Inferior parietal cortex (tissue), 1 donor: Measurements from ENCODE around the gene COQ9.

ENCODE experiments used
- DNase-seq: peaks from one replicate; pipeline ENCODE4 v3.0.0-alpha.2; 2016; ENCODE audit errors: extremely low spot score

Gene COQ9

DNA sequence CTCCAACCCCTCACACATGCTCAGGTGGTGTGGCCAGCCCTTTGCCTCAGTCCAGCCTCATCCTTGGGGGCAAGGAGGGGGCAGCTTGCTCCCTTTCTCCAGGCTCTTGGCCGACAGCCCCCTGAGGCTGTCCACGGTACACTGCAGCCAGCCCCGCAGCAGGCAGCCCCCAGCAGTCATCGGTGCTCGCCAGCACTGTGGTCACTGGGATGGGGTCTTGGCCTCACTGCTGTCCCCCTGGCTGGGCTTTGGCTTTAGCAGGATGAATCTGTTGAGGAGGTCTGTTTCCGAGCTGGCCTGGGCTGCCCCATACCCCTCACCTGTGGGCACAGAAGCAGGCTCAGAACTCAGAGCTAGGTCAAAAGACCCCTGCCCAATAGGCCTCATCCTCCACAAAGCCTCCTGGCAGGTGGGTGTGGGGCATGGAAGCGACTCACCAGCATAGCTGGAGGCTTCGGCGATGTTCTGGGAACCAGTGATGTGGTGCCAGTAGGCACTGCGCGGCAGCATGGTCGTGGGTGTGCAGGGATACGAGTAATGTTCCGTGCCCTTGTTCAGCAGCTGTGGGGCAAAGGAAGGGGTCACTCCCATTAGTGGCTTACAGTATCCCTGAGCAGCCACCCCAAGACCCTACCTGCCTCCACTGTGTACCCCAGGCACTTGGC lies 26.0 kb downstream of the COQ9 start:
- DNase-seq, result no peak

DNA sequence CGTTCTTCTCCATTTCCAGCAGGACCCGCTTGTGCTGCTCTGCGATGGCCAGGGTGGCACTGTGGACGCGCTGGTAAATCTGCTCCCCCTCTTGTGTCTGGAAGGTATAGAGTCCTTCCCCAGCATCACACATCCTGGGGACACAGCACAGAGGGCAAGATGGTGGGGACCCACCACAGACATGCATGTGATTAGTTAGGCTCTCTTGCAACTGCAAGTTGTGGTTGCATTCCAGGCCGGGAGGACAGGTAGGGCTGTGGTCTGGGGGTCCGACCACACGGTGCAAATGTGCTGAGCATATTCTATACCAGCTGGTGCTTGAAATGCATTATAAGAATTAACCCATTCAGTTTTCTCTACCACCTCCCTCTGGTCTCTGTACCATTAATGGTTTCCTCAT lies 26.6 kb downstream of the COQ9 start:
- no peak for DNase-seq

DNA sequence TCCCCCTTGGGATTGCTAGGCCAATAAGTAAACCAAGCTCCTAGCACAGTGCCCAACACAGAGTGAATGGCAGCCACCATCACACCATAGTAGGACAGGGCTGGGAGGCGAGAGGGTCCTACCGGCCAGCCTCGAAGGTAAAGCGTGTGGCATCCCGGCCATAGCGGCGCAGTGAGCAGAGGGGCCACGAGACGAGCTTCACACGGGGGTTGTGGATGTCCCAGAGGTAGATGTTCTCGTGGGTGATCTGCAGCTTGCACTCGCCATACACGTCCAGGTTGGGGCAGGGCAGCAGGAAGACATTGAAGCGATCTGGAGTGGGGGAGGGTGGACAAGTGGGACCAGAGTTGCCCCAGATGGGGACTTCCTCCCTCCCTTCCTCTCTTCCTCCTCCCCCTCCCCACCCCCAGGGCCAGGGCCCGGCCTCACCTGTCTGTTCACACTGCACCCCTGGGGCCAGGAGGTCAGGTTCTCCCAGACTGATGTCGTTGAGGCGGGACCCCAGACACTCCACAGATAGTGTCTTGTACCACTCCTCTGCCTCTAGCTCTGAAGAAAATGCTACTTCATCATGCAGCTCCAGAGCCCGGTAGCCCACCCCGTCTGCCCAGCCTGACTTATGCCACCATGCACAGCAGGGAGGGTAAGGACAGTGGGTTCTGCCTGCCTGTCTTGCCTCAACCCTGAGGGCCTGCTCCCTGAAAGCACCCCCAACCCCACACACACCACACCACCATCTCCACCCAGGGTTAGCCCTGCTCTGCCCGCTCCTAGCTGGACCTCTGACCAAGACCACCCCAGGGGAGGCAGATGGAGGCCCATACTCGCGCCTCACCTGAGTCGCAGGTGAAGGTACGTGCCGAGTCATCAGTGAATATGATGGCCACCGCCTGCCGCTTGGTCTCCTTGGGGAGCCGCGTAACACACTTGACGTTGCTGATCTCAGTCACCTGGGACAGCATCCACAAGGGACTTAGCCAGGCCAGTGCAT lies 27.7 kb downstream of the COQ9 start:
- DNase-seq, result no peak

DNA sequence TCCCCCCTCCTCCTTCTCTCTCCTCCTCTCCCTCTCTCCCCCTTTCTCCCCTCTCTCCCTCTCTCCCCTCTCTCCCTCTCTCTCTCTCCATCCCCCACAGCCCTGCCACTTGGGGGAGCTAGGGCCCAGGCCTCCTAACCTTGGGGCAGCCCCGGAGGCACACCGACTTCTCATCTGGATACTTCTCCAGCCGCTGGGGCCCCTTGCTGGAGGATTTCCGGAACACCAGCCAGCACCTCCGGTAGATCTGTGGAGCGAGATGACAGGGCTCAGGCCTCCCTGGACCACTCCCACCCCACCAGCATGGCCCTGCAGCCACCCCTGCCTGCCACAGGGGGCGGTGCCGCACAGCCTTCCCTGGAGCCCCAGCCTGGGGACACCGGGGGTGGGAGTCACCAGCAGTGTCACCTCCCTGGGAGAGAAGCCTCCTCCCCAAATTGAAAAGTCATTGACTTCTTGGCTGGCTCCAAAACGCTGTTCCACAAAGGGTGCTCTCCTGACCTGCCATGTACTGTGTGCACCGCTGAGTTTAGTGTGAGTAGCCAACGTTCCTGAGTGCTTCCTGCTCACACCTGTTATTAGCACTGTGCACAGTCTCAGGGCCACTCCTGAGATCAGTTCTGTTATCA lies 28.5 kb downstream of the COQ9 start:
- no peak for DNase-seq

DNA sequence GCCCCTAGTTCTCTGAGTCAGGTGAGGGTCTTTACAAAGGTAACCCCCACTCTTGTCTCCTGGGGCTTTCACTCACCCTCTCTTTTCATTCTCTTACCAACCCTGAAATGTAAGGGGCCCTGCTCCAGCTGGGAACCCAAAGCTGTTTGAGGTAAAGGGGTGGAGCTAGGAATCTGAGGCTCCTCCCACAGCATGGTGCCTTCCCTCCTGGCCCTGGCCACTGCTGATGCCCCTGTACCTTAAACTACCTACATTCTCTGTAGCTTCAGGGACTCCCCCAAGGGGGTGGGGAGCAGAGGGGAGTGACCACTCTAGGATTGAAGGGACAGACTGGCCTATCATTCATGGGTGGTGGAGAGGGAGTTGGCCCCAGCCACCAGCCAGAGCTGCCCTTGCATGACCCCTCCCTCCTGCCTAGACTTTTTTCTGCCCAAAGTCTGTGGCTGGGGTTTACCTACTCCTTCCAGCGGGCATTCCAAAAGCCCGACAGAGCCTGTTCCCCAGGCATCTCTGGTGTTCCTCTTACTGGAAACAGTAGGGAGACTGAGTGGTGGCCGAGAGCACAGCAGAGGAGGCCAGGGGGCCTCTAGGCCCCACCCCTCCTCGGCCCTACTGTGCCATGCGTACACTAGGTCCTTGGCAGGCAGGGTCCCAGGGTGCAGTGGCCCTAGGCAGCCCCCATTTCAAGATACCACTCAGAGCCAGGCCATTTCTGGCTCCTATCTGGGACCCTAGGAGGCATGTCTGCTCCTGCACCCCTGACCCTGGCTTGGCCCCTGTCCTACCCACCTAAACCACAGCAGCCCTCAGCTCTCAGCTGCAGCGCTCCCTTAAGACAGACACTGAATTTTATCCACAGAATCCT lies 29.5 kb downstream of the COQ9 start:
- DNase-seq, result no peak

DNA sequence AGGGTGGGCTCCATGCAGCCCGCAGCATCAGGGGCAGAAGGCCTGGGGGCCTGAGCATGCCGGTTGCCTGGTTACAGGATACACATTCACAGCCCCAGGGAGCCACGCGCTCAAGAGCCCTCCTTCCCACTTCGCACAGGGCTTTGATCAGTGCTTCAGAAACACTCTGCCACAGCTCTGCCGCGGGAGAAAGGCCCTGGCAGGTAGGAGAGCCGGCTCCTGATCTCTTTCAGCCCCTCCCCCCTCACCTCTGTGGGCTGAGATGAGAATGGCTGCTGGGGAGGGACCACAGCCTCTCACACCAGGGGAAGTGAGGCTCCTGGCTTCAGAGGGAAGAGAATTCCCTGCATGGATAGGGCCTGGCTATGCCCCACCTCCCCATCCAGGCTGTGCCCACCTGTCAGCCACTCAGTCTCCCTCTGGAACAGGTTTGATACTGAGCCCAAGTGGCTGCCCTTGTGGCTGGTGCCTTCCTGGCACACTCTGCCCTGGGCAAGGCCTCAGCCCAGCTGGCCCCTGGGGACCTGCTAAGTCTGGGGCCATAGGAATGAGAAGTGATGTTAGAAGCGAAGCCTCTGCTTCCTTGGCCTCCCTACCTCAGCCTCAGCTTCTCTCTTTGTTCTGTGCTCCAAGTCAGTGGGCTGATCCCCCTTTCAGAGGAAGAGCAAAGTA lies 30.4 kb downstream of the COQ9 start:
- no peak for DNase-seq

DNA sequence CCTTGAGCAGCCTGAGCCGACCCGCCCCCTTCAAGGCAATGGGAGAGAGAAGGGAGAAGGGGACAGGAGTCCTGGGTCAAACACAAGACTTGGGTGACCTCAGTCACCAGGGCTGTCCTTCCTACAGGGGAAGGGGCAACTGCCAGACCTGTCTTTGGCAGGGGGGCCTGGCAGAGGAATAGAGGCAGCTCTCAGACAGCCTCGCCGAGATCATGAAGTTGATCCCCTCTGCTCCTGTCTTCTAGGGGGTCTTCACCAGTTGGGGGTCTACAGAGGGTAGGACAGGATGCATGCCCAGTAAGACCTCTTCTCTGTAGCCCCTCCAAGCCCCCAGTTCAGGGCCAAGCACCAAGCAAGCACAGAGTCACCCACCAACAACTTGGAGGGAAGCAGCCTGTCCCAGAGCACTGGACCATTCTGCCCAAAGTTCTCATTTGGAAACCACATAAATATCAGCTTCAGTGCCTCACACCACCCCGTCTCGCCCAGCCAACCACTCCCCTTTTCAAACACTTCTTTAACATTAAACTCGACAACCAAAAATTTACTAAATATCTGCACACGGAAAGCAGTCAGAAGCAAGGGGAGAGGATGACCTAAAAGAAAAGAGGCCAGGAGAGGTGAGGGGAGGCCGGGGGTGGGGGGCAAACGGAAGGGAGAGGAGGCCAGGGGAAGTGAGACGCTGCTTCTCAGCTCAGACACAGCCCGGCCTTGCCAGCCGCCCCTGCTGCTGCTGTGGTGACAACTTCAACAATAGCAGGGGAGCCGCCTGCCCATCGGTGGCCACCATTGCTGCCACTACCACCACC lies 31.3 kb downstream of the COQ9 start:
- no peak for DNase-seq

DNA sequence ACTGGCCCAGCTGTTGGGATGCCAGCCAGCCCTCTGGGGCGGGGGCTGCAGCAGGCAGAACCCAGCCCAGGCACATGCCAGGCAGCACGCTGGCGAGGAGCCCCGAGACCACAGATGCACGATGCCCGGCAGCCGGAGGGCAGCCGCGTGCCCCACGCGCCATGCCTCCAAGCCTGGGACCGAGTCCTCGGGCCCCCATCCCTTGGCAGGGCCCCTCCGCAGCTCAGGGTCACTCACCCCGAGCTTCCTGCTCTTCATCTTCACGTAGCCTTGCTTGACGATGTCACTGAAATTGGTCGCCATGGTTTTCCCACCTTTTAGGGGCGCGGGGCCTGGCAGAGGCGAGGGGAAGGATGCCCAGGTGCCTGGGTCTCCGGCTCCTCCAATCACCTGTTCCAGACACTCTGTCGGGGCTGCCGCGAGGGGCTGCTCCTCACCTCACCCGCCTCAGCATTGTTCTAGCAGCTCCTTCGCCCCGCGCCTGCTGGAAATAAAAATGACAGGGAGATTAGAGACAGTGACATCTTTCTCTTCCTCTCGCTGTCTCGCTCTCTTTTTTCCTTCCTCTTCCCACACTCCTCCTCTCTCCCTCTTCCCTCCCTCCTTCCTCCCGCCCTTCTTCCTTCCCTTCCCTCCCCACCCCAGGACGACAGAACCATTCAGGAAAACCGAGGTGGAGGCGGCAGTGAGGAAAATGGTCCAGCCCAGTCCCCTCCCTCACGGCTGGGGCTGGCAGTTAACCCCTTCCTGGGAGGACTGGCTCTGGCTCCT lies 32.1 kb downstream of the COQ9 start:
- DNase-seq, result no peak

DNA sequence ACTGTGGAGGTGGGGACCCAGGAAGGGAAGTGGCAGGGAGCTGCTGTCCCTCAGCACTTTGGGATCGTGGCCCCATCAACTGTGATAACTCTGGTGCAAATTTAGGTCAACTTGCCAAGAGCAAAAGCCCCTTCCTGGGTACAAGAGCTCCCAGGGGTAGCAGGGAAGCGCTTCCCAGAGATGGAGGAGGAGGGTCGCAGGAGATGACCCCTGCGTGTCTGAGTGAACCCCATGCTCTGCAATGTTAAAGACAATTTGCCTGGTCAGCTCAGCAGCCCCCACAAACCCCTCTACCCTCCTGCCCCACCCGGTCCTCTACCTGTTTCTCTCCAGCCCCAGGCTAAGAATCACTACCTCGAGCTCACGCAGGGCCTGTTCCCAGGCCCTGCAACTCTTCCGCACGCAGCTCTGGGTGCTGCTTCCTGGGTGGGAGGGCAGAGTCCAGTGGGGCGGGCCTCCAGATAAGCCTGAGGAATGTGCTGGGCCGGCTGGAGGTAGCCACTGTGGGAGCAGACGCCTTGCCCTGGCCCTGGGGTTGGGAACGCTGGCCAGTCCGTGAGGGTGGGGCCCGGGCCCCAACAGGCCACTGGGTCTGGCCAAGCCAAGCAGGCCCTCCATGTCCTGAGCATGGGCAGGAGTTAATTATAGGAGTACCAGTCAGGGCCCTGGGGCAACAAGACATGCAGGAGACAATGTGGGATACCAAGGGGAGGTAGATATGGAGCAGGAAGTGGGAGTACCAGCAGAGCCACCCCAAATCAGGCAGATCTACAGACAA lies 32.9 kb downstream of the COQ9 start:
- DNase-seq, result no peak

DNA sequence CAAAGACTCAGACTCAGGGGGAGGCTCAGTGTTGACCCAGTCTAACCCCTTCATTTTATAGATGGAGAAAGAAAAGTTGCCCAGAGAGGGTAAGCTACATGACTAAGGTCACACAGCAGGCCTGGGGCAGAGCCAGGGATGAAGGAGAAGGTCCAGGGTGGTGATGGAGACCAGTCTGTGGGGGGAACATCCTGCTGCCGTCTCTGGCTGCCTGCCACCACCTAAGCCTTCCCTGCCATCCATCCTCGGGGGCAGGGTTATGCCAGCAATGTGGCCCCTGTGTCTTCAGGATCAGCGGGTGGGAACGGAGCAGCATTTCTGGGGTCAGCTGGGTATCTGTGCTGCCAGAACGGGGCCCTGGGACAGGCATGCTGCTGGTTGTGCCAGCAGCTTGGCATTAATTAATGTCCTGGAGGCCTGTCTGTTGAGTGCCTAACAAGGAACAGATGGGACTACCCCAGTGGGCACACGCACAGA lies 33.5 kb downstream of the COQ9 start:
- DNase-seq, result no peak

DNA sequence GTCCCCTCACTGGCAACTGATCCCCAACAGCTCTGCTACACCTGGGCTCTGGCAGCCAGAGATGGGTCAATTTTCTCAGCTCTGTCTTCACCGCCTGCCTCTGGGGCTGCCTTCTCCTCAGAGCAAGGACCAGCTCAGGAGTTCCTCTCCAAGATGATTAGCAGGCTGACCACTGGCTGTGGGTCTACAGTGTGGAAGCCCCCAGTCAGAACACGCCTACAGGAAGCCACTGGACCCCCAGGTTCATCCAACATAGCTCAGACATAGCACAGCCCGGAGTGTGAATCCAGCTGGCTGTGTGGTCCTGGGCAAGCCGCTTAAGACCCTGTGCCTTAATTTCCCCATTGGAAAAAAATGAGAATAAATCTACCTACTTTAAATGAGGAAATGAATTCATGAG lies 34.1 kb downstream of the COQ9 start:
- DNase-seq, result no peak

DNA sequence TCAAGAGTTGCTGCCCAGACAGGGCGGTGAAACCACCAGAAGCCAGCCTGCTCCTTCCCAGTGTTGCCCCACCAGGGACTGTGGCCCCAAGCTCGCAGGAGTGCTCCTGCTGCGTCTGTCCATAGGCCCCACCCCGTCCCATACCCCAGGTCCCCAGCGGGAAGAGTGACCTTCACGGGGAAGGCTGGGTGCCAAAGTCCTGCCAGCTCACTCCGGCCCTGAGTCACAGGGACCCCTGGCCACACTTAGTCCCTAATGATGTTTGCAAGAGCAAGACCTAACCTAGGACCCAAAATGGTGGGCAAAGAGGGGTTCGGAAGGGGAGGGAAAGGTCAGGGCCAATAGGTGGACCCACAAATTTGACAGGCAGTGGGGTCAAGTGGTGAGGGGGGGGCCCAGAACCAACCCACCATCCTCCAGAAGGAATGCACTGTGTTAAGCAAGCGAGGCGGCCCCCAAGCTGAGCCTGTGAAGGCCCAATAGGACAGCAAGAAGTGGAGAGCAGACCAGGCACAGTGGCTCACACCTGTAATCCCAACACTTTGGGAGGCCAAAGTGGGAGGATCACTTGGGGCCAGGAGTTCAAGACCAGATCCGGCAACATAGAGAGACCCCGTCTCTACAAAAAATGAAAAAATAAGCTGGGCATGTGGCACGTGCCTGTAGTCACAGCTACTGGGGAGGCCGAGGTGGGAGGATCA lies 35.7 kb downstream of the COQ9 start:
- no peak for DNase-seq

DNA sequence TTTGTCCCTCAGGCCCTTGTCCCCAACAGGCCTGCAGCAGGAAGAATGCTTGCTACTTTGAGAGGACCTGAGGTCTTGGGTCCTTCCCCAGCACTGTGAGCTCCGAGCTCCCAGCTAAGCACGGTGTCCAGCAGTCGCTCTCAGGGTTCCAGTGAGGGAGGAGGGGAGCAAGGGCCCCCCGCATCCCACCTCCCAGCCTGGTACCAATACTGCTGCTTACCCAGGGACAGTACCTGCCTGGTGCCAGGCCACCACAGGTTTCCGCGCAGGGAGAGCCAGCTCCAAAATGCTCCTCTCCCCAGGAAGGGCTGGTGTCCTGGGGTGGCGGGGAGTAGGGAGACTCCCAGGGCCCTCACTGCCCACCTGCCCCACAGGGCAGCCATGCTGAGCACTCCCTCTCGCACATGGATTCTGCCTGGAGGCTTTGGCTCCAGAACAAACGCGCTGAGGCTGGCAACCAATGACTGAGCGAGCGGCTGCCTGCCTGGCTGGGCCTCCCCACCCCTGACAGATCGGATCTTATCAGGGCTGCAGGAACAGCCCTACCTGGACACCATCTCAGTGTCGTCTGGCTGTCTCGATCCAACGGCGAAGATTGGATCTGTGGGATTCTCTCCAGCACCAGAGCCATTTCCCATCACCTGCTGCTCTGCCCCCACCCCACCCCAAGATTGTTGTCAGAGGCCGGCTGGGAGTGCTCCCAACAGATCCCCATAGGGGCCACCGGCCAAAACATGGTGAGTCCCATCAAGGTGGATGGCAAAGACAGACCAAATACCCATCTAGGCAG lies 36.6 kb downstream of the COQ9 start:
- no peak for DNase-seq

DNA sequence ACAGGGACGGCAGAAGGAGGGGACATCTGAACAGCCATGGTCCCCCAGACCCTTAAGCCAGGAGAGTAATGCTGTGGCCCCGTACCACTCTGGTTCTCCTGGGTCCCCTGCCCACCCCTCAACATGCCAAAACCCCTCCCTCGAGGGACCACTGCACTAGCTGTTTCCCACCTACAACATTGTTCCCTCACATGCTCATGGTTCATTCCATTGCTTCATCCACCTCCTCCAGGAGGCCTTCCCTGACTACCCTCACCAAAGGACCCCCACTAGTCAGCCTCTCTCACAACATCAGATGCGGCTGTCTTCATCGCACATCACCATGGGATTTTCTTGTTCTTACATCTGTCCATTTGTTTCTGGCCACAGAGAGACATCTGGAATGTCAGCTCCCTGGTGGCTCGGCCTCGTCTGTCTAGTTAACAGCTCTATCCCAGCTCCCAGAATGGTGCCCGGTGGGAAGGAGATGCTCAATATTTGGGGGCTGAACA lies 37.3 kb downstream of the COQ9 start:
- no peak for DNase-seq

DNA sequence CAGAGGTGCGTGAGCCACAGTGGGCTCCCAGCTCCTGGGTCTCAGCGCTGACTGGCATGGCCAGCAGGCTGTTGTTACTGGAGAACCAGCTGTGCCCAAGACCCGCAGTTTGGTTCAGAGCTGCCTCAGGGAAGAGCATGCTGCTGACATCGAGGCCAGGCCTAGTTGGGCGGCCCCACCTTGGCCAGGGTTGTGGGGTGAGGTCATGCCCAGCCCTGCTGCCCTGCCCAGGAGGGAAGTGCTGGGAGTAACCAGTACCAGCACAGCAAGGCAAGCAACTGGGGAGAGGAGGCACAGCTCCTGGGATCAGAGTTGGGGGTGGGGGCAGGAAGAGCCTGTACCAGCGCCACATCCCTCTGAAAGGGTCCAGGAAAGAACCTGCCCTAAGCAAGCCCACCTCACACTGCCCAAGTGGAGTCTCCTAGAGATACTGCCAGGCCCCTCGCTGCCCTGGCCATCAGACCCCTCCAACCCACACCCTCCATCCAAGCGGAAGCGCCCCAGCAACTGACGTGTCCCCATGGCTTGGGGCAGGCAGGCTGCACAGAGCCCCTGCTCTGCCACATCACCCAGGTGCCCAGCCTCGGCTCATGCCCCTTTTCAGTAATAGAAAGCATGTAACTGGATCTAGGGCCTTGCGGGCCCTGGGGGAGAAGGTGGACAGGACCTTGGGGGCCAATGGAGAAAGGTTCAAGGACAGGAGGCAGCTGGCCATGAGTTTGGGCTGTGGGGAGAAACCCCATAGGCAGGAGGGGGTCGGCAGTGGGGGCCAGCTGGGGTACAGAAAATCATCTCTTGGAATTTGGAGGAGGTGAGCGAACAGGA lies 38.0 kb downstream of the COQ9 start:
- DNase-seq, result no peak
